Activated CD4-positive, alpha-beta T cell treated with anti-CD3 and anti-CD28 coated beads, Interleukin-2, amount 50 U/mL, for 1 hour (primary cell): Measurements from ENCODE around the gene HLA-DQA1.
A peak's percentile ranks its signal among the peaks of the same experiment; 100 is the strongest.
"Not testable (repeated sequence)": the region's sequence is repeated elsewhere in the genome, so short reads cannot be mapped to it uniquely, and the experiment has no call there.

Source experiments
- DNase-seq: peaks from one replicate; pipeline ENCODE4 v3.0.0-alpha.2; 2020

HLA-DQA1 gene

GRCh38 chr6:32622545-32623401 lies 14.4 kb upstream of the HLA-DQA1 start:
- DNase-seq: peak; percentile 32

- no peak for DNase-seq
Measured at GRCh38 chr6:32623693-32624092, 13.5 kb upstream of the HLA-DQA1 start.

GRCh38 chr6:32624565-32624964 lies 12.6 kb upstream of the HLA-DQA1 start:
- no peak for DNase-seq

- no peak for DNase-seq
Measured at GRCh38 chr6:32625137-32625536, 12.1 kb upstream of the HLA-DQA1 start.

- DNase-seq: no peak
Measured at GRCh38 chr6:32627249-32627648, 10.0 kb upstream of the HLA-DQA1 start.

- DNase-seq: peak; percentile 38
Measured at GRCh38 chr6:32627831-32628230, 9.4 kb upstream of the HLA-DQA1 start.

- not testable (repeated sequence) for DNase-seq
Measured at GRCh38 chr6:32629793-32630192, 7.4 kb upstream of the HLA-DQA1 start.

- no peak for DNase-seq
Measured at GRCh38 chr6:32635526-32636123, 1.6 kb upstream of the HLA-DQA1 start.

- no peak for DNase-seq
Measured at GRCh38 chr6:32637883-32638282, 677 bp downstream of the HLA-DQA1 start.

- DNase-seq: no peak
Measured at GRCh38 chr6:32638532-32639219, 1.5 kb downstream of the HLA-DQA1 start.

GRCh38 chr6:32639440-32640394 lies 2.5 kb downstream of the HLA-DQA1 start:
- no peak for DNase-seq

- DNase-seq: no peak
Measured at GRCh38 chr6:32641122-32641521, 3.9 kb downstream of the HLA-DQA1 start.

- not testable (repeated sequence) for DNase-seq
Measured at GRCh38 chr6:32641785-32642719, 4.8 kb downstream of the HLA-DQA1 start.

- no peak for DNase-seq
Measured at GRCh38 chr6:32642720-32643106, 5.5 kb downstream of the HLA-DQA1 start.

GRCh38 chr6:32643904-32644303 lies 6.7 kb downstream of the HLA-DQA1 start:
- no peak for DNase-seq

GRCh38 chr6:32645047-32645703 lies 8.0 kb downstream of the HLA-DQA1 start:
- no peak for DNase-seq

- DNase-seq: no peak
Measured at GRCh38 chr6:32655203-32655710, 18.1 kb downstream of the HLA-DQA1 start.

GRCh38 chr6:32657329-32657728 lies 20.1 kb downstream of the HLA-DQA1 start:
- not testable (repeated sequence) for DNase-seq

- DNase-seq: not testable (repeated sequence)
Measured at GRCh38 chr6:32657819-32658218, 20.6 kb downstream of the HLA-DQA1 start.

GRCh38 chr6:32658268-32658897 lies 21.2 kb downstream of the HLA-DQA1 start:
- DNase-seq: no peak
